Activated CD8-positive, alpha-beta memory T cell treated with anti-CD3 and anti-CD28 coated beads, Interleukin-2, amount 10 ng/mL, durations not matched to agents 7 days and 5 days (primary cell): ENCODE data around the gene XIRP1. TPM values are rescaled to one million over a fixed set of nuclear protein-coding genes. Genes with fewer than 3 reads are reported as not detected.
"Not testable (repeated sequence)": the region's sequence is repeated elsewhere in the genome, so short reads cannot be mapped to it uniquely, and the experiment has no call there.

Source experiments
- ATAC-seq: fragments of 150-1000 bp; cut with Tn5 transposase; one replicate; pipeline ENCODE4 v1.10.0; 2021; ENCODE audit warnings: moderate library complexity
- CTCF ChIA-PET: fragments of 350-600 bp; sonication (Branson Sonifier 250); formaldehyde crosslinking; loops from one replicate; lab custom pipeline; 2021; ENCODE audit warnings: antibody characterized with exemption; lab: Charles Lee
- DNase-seq: peaks from one replicate; pipeline ENCODE4 v3.0.0-alpha.2; 2020
- H3K27ac Mint-ChIP-seq: one replicate; pipeline ENCODE4 v1.8.0; 2021; ENCODE audit warnings: mild to moderate bottlenecking, mixed read lengths
- H3K27me3 Mint-ChIP-seq: one replicate; pipeline ENCODE4 v1.8.0; 2021; ENCODE audit warnings: mixed read lengths
- H3K36me3 Mint-ChIP-seq: one replicate; pipeline ENCODE4 v1.8.0; 2021; ENCODE audit warnings: mild to moderate bottlenecking, mixed read lengths
- H3K4me1 Mint-ChIP-seq: one replicate; pipeline ENCODE4 v1.8.0; 2021; ENCODE audit warnings: mixed read lengths
- H3K4me3 Mint-ChIP-seq: one replicate; pipeline ENCODE4 v1.8.0; 2021; ENCODE audit warnings: mild to moderate bottlenecking, moderate library complexity, mixed read lengths
- H3K9me3 Mint-ChIP-seq: one replicate; pipeline ENCODE4 v1.8.0; 2022; ENCODE audit warnings: low read depth, mixed read lengths
- total RNA-seq, 2 experiments: library from RNA; stranded (reverse); gene quantifications; one replicate each; pipeline ENCODE4 v1.2.3, GENCODE V29; 2021

Gene XIRP1
- 1 to 10 TPM in 1 of 2 experiments, under 1 TPM in 1; 0.06 to 1.0 TPM for total RNA-seq

- Mint-ChIP-seq H3K4me1 (peaks cover 8% of the 10 kb centered on the region), H3K9me3 (no peaks in the 10 kb centered on the region), H3K4me3 (no peak within 1 kb of the TSS), H3K27ac (no peak within 1 kb of the TSS), H3K27me3 (peaks cover 17% of the 10 kb centered on the region), H3K36me3 (no peaks in the 10 kb centered on the region)
- CTCF ChIA-PET: interaction anchor here (0.7 to 16.2 kb wide), 7 partner anchors 10 to 96 kb away, joined by 3 to 389 read pairs (median 5); no protein-coding TSS in a partner anchor
- ATAC-seq (no peak), DNase-seq (no peak)
Observed at GRCh38 chr3:39192490-39193092, at the start of gene XIRP1. TSS of gene XIRP1 (minus strand) at chr3:39192595. CDS start at chr3:39189445, 3,150 bp downstream.

- CTCF ChIA-PET: no interaction called here
- H3K4me1 Mint-ChIP-seq: no peaks in the 10 kb centered on the region
- H3K36me3 Mint-ChIP-seq: no peaks in the 10 kb centered on the region
- H3K27me3 Mint-ChIP-seq: peaks cover 52% of the 10 kb centered on the region
- H3K9me3 Mint-ChIP-seq: no peaks in the 10 kb centered on the region
- ATAC-seq (no peak), DNase-seq (no peak)
- no peak overlapping the region for H3K27ac Mint-ChIP-seq
- H3K4me3 Mint-ChIP-seq: no peak overlapping the region
Observed at GRCh38 chr3:39241561-39241960, 49.2 kb upstream of the XIRP1 start.

GRCh38 chr3:39237027-39237426, 44.6 kb upstream of the XIRP1 start:
- Mint-ChIP-seq H3K9me3 (no peaks in the 10 kb centered on the region), H3K36me3 (no peaks in the 10 kb centered on the region), H3K4me3 (no peak overlapping the region), H3K4me1 (peaks cover 25% of the 10 kb centered on the region), H3K27me3 (peaks cover 56% of the 10 kb centered on the region), H3K27ac (no peak overlapping the region)
- ATAC-seq (no peak), DNase-seq (no peak)
- CTCF ChIA-PET: interaction anchor here (1.2 to 2.6 kb wide), 2 partner anchors 8 to 51 kb away, joined by 3 to 6 read pairs; no protein-coding TSS in a partner anchor

GRCh38 chr3:39234651-39235050, 42.3 kb upstream of the XIRP1 start:
- peak; percentile 95 for ATAC-seq
- H3K27ac Mint-ChIP-seq: peak overlapping the region; percentile 67
- H3K27me3 Mint-ChIP-seq: peaks cover 70% of the 10 kb centered on the region
- DNase-seq: peak; percentile 65
- H3K4me1 Mint-ChIP-seq: peaks cover 30% of the 10 kb centered on the region
- H3K36me3 Mint-ChIP-seq: no peaks in the 10 kb centered on the region
- H3K4me3 Mint-ChIP-seq: no peak overlapping the region
- CTCF ChIA-PET: interaction anchor here (0.6 to 2.5 kb wide), 4 partner anchors 28 to 57 kb away, joined by 3 to 12 read pairs (median 4); no protein-coding TSS in a partner anchor
- H3K9me3 Mint-ChIP-seq: no peaks in the 10 kb centered on the region

- H3K27ac Mint-ChIP-seq: no peak overlapping the region
- peaks cover 30% of the 10 kb centered on the region for H3K4me1 Mint-ChIP-seq
- CTCF ChIA-PET: interaction anchor here (2.0 to 2.5 kb wide), 2 partner anchors 55 to 58 kb away, joined by 4 to 12 read pairs; no protein-coding TSS in a partner anchor
- ATAC-seq (no peak), DNase-seq (no peak)
- H3K9me3 Mint-ChIP-seq: no peaks in the 10 kb centered on the region
- peaks cover 64% of the 10 kb centered on the region for H3K27me3 Mint-ChIP-seq
- no peak overlapping the region for H3K4me3 Mint-ChIP-seq
- H3K36me3 Mint-ChIP-seq: no peaks in the 10 kb centered on the region
Observed at GRCh38 chr3:39232859-39233258, 40.5 kb upstream of the XIRP1 start.

- Mint-ChIP-seq H3K27me3 (peaks cover 55% of the 10 kb centered on the region), H3K4me1 (peaks cover 36% of the 10 kb centered on the region), H3K36me3 (no peaks in the 10 kb centered on the region), H3K4me3 (no peak overlapping the region), H3K9me3 (no peaks in the 10 kb centered on the region), H3K27ac (no peak overlapping the region)
- ATAC-seq (no peak), DNase-seq (no peak)
- CTCF ChIA-PET: no interaction called here
Observed at GRCh38 chr3:39230453-39230852, 38.1 kb upstream of the XIRP1 start.

GRCh38 chr3:39228496-39228895, 36.1 kb upstream of the XIRP1 start:
- DNase-seq: no peak

GRCh38 chr3:39227596-39227995, 35.2 kb upstream of the XIRP1 start:
- H3K36me3 Mint-ChIP-seq, H3K4me3 Mint-ChIP-seq, DNase-seq, CTCF ChIA-PET, H3K27ac Mint-ChIP-seq, H3K9me3 Mint-ChIP-seq, ATAC-seq: not testable (repeated sequence)
- Mint-ChIP-seq H3K4me1 (peaks cover 23% of the 10 kb centered on the region), H3K27me3 (peaks cover 60% of the 10 kb centered on the region)

More at GRCh38 chr3:39228496-39228895, 36.1 kb upstream of the XIRP1 start:
- Mint-ChIP-seq H3K36me3 (no peaks in the 10 kb centered on the region), H3K4me3 (no peak overlapping the region), H3K27ac (no peak overlapping the region), H3K27me3 (peaks cover 56% of the 10 kb centered on the region), H3K4me1 (peaks cover 21% of the 10 kb centered on the region), H3K9me3 (no peaks in the 10 kb centered on the region)
- CTCF ChIA-PET: interaction anchor here (1.2 to 1.8 kb wide), 3 partner anchors 10 to 64 kb away, joined by 4 to 6 read pairs (median 4); no protein-coding TSS in a partner anchor
- no peak for ATAC-seq

- CTCF ChIA-PET: interaction anchor here (0.6 to 1.5 kb wide), 3 partner anchors 64 to 172 kb away, joined by 3 to 5 read pairs (median 3); no protein-coding TSS in a partner anchor
Observed at GRCh38 chr3:39226106-39226741, 33.8 kb upstream of the XIRP1 start.

GRCh38 chr3:39224288-39224687, 31.9 kb upstream of the XIRP1 start:
- no peaks in the 10 kb centered on the region for H3K36me3 Mint-ChIP-seq
- H3K4me1 Mint-ChIP-seq: peaks cover 36% of the 10 kb centered on the region
- CTCF ChIA-PET: interaction anchor here (1.1 to 1.9 kb wide), 3 partner anchors 35 to 68 kb away, joined by 3 to 9 read pairs (median 3); no protein-coding TSS in a partner anchor
- H3K4me3 Mint-ChIP-seq: no peak overlapping the region
- peaks cover 41% of the 10 kb centered on the region for H3K27me3 Mint-ChIP-seq
- DNase-seq: no peak
- H3K27ac Mint-ChIP-seq: no peak overlapping the region
- H3K9me3 Mint-ChIP-seq: no peaks in the 10 kb centered on the region
- no peak for ATAC-seq

More at GRCh38 chr3:39226106-39226741, 33.8 kb upstream of the XIRP1 start:
- H3K27ac Mint-ChIP-seq: no peak overlapping the region
- ATAC-seq (no peak), DNase-seq (no peak)
- peaks cover 19% of the 10 kb centered on the region for H3K4me1 Mint-ChIP-seq
- peaks cover 49% of the 10 kb centered on the region for H3K27me3 Mint-ChIP-seq
- H3K36me3 Mint-ChIP-seq: no peaks in the 10 kb centered on the region
- no peak overlapping the region for H3K4me3 Mint-ChIP-seq
- no peaks in the 10 kb centered on the region for H3K9me3 Mint-ChIP-seq

GRCh38 chr3:39222939-39223338, 30.5 kb upstream of the XIRP1 start:
- Mint-ChIP-seq H3K36me3 (no peaks in the 10 kb centered on the region), H3K27me3 (peaks cover 41% of the 10 kb centered on the region), H3K4me1 (peaks cover 36% of the 10 kb centered on the region), H3K4me3 (no peak overlapping the region), H3K27ac (no peak overlapping the region), H3K9me3 (no peaks in the 10 kb centered on the region)
- CTCF ChIA-PET: interaction anchor here (1.4 kb wide), 1 partner anchor 69 kb away, joined by 3 read pairs; no protein-coding TSS in a partner anchor
- DNase-seq (no peak), ATAC-seq (no peak)

GRCh38 chr3:39222462-39222861, 30.1 kb upstream of the XIRP1 start:
- CTCF ChIA-PET: no interaction called here
- H3K4me1 Mint-ChIP-seq: peaks cover 36% of the 10 kb centered on the region
- H3K36me3 Mint-ChIP-seq: no peaks in the 10 kb centered on the region
- peaks cover 44% of the 10 kb centered on the region for H3K27me3 Mint-ChIP-seq
- no peaks in the 10 kb centered on the region for H3K9me3 Mint-ChIP-seq
- no peak for ATAC-seq
- H3K27ac Mint-ChIP-seq: no peak overlapping the region
- H3K4me3 Mint-ChIP-seq: no peak overlapping the region
- no peak for DNase-seq

- Mint-ChIP-seq H3K4me1 (peaks cover 44% of the 10 kb centered on the region), H3K27me3 (peaks cover 56% of the 10 kb centered on the region), H3K36me3 (no peaks in the 10 kb centered on the region), H3K27ac (peak overlapping the region; percentile 35), H3K9me3 (no peaks in the 10 kb centered on the region), H3K4me3 (no peak overlapping the region)
- no peak for DNase-seq
- CTCF ChIA-PET: interaction anchor here (1.1 to 3.1 kb wide), 2 partner anchors 32 to 70 kb away, joined by 3 to 14 read pairs; no protein-coding TSS in a partner anchor
- ATAC-seq: peak; percentile 8
Observed at GRCh38 chr3:39221141-39221530, 28.7 kb upstream of the XIRP1 start.
